ENCODE measurements around the gene EPHA1.

DNA sequence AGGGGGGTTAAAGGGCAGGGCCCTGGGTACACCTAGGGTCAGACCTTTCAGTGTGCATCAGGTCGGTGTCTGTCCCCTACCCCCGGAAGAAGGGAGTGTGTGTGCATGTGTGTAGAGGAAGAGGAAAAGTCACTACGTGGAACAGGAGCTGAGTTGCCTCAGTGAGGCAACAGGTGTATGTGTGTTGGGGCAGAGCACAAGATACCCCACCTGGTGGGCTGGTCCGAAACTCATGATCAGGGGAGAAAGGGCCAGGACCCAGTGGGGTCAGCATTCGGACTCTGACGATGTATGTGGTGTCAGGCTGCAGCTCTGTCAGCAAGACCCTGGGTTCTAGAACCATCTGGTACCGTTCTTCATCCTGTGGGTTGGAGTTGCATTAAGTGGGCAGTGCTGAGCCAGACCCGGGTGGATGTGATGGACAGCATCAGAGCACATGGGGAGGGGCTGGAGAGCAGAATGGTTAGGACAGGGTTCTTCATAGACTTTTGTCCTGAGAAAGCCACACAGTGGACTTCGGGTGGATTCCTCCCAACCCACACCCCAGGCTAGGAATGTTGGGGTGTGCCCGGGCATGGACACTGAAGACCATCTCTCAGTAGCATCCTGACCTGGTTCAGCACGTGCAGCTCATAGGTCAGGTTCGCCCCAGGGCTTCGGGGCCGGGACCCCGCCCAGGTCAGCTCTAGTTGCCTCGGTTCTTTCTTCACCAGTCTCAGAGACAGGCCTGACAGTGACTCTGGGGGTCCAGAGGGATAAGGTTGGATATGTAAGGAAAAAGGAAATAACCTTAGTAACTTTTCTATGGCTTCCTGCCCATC lies 10.7 kb downstream of the EPHA1 start:
- TF ChIP-seq CTCF (IDR thresholded peaks at IDR 0.05) (no peak), POLR2AphosphoS5 (IDR thresholded peaks at IDR 0.05) (no peak)
